HG02840 (cell line): ENCODE results near the gene MPPED1.

ENCODE experiments used
- ATAC-seq: cut with Tn5 transposase; IDR thresholded peaks from one replicate; pipeline ENCODE4 v1.9.1; 2021; ENCODE audit warnings: mild to moderate bottlenecking, moderate library complexity, moderate number of reproducible peaks; ENCODE audit not compliant: unreplicated experiment, low FRiP score

MPPED1 gene

DNA sequence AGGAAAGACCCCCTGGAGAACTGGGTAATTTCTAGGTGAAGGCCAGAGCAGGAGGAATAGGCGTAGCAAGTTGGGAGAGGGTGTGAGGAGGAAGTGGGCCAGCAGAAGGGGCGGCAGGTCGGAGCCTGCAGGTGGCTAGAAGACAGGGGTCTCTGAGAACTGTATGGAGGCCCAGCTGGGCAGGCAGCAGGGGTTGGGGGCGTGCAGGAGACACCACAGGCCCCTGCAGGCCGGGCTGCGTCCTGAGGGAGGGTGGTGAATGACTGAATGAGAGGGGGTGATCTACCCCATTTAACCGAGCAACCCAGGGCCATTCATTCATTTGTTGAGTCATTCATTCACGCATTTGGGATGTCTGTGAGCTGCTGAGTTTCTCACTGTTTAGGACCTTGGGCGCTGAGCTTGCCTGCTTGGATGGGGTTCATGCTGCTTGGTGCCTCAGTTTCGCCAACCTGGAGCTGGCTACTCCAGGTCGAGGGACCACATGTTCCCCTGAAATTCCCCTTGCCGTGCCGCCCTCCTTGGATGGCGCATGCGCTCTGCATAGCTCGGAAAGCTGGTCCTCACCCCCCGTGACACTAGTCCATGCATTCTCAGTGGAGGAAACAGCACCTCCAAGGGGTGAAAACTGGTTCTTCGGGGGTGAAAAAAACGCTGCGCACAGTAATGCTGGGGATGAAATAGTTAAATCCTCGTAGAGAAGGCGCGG, 15.6 kb downstream of the MPPED1 start:
- ATAC-seq, result no peak

DNA sequence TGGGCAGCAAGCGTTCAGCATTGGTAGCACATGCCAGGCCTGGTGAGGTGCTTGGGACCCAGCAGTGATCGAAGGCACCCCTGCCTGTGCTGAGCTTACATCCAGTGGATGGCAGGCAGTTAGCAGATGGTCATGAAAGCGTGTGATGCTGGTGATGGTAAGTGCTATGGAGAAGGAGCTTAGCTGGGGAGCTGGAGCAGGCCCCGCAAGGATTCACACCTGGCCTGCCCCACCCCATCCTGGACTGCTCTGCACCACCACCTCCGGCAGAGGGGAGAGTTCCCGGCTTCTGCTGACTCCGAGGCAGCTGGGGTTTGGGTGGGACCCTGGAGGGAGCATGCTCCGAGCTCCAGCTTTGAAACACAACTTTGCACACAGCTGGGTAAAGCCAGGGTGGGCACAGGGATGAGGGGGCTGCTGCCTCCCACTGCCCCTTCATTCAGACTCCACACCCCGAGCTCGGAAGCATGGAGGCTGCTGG, 16.2 kb downstream of the MPPED1 start:
- ATAC-seq, result no peak

DNA sequence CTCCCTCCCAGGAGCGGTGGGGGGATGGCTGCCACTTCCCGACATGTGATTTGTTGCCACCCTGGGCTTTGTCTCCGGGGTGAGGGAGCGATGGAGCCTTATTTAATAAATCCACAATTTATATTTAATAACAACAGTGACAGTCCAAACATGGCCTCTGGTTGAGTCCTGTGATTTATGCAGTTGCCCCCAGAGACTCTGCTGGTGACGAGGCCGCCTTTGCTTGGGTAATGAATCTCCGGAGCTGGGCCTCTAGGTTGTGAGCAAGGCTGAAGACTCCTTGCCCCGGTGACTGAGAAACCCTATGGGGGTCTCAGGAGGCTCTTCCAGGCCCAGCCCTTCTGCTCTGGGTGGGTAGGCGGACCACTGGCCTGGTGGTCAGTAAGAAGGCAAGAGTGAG, 16.7 kb downstream of the MPPED1 start:
- ATAC-seq, result no peak

DNA sequence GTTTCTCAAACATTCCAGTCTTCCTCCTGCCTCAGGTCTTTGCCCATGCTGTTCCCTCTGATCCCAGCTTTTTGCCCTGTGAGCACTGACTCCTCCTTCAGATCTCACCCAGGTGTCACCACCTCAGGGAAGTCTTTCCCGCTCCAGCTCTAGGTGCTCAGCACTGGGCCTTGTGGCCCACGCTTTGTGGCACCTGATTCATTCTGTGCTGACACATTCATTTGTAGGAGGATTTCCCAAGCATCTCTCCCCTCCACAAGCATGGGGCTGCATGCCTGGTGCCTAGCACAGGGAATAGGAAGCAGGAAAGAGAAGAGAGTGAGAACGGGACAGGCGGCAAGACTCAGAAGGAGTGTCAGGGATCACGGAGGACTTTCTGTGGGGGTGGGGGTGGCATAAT, 17.6 kb downstream of the MPPED1 start:
- no peak for ATAC-seq

DNA sequence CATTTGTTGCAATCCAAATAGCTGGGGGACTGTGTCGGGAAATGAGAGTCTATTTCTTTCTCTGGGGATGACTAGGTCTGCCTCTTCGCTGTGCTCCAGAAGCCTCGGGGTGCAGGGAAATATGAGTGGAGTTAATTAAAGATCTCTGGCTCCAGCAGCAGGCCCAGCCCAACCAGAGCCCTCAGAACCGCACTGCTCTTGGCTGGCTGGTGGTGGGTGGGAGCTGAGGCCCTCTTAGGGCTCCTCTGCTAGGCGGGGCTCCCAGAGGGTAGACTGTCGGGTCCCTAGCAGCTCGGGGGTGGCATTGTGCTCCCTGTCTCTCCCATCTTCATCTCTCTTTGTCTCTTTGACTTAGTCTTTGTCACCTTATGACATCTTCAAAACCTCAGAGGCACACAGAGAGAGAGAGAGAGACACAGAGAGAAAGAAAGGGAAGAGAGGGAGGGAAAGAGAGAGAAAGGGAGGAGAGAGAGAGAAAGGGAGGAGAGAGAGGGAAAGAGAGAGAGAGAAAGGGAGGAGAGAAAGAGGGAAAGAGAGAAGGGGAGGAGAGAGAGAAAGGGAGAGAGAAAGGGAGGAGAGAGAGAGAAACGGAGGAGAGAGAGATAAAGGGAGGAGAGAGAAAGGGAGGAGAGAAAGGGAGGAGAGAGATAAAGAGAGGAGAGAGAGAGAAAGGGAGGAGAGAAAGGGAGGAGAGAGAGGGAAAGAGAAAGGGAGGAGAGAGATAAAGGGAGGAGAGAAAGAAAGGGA, 20.2 kb downstream of the MPPED1 start:
- ATAC-seq, result no peak

DNA sequence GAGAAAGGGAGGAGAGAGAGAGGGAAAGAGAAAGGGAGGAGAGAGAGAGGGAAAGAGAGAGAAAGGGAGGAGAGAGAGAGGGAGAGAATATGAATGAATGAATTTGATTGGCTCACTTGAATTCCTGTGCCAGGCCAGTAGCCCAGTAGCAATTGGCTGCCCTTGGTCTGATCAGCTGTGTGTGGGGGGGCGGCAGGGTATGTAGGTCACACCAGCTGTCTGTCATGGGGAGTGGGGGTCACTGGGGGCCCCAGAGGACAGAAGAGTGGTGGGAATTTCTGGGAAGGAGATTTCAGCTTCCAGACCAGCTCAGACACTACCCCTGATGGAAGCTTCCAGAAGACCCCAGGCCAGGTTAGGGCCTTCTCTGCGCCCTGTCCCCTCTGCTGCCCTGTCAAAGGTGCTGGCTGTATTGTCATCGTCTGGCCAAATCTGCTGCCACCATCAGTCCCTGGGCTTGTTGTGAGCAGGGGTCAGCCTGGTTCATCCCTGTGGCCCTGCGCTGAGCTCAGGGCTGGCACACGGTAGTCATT, 21.1 kb downstream of the MPPED1 start:
- ATAC-seq, result no peak

DNA sequence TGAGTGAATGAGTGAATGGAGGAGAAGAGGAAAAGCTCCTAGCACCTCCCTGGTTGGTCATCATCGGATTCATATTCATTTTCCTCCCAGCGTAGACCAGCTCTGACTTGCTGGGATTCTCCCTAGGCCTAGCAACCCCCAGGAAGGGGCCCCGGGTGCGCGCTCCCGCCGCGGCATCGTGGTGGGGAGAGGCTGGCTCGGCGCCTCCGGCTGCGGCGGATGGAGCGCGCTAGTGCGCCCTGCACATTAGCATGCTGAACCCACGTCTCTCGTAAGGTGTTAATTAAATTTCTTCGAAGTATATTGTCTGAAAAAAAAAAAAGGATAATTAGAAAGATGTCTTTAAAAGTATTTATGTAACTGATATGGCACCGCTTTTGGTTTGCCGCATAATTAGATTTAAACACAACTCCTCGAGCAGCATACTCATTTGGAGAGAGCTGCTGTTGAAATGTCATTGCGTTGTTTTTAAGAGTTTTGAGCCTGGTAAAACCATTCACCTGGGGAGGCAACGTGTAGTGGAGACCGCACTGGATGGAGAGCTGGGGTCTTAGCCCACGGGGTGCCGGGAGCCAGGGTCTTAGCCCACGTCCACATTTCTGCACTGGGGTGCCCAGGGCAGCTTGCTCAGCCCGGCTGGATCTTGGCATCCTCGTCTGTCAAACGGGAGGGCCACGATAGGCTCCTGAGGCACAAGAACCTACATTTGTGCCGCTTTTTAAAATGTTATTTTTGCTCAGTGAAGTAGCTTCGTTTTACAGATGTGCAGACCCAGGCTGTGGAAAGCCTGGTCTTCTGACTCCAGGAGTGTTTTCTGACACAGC, 21.8 kb downstream of the MPPED1 start:
- ATAC-seq, result no peak

DNA sequence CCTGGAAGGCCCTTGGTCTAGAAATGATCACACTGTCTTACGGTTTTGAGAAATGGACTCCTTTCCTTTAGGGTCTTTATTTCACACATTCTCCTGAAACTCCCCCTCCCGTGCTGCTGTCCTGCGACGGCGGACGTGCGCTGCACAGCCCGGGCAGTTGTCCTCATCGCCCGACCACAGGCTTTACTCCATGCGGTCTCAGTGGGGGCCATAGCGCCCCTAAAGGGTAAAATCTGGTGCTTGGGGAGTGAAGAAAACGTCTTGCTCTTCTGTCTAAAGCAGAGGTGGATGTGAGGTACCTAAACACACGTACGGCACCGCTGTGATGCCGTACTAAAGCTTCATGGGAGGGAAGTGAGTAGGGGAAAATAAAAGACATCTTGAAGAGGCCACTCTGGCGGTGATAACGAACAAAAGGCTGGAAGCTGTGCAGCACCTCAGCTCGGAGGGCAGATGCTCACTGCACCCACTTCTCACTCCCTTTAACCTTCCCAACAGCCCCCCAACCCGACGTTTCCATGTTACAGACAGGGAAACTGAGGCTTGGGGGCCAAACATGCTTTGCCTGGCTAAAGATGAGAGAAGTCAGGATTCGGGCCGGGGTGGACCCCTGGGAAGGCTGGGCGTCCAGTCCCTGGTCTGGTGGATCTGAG, 22.6 kb downstream of the MPPED1 start:
- no peak for ATAC-seq

DNA sequence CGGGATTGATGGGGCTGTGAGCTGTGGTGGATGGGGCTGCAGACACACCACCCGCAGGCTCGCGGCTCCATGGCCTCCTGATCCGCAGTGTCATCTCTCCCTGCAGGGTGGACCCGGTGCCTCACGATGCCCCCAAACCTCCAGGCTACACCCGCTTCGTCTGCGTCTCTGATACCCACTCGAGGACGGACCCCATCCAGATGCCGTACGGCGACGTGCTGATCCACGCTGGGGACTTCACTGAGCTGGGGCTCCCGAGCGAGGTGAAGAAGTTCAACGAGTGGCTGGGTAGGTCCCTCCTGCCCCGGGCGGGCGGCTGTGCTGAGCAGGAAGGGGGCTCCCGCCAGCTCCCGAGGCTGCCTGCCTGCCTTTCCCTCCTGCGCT, 23.1 kb downstream of the MPPED1 start:
- no peak for ATAC-seq

DNA sequence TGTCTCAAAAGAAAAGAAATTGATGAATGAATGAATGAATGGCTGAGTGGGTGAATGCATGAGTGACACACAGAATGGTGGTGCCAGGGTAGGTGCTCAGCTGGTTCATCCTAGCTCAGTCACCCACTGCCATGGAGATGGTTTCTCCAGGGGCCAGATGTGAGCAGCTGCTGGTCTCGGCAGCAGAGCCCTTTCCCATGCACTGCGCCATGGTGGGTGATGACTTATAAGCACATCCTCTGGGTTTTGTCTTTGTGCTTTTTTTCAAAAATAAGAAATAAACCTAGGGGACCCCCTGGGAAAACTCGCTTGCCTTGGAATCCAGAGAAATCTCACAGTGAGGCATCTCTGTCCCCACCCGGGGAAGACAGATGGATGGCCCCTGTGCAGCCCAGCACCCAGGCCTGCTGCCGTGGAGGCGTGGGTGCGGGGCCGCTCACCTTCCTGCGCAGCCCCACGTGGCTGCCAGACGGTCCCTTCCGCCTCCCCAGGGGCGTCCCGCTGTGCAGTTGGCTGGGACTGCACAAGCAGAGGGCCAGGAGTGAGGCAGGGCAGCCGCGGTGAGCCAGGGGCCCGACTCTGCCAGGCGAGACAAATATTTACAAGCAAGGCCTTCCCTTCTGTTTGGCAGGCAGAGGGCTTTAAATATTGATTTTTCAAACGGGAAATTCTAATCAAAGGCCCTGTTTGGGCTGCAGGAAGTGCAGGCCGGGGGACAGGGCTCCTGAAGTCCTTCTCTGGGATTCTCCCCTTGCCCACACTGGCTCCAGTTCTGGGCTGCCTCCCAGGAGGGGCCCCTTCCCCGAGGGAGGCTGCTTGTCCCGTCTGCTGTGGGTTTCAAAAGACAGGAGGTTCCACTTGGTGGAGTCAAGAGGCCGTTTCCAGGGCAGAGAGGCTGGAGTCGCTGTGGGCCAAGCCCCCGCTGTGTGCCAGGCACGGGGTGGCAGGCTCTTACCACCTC, 24.3 kb downstream of the MPPED1 start:
- no peak for ATAC-seq

DNA sequence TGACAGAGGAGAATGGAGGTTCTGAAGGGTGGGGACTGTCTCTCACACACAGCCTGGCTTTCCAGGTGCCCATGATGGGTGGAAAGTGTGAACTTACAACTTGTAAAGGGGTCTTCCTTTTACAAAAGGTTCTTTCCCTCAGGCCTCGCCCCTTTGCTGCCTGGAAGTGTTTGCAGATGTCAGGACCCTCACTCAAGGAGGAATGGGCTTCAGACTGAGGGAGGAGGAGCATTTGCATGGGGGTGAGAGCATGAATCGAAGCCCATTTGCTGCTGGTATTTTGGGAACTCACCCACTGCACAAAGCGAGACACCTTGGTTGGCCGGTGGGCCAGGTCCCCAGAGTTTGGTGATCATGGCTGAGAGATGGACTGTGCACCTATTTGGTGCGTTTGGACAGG, 25.1 kb downstream of the MPPED1 start:
- ATAC-seq, result no peak

DNA sequence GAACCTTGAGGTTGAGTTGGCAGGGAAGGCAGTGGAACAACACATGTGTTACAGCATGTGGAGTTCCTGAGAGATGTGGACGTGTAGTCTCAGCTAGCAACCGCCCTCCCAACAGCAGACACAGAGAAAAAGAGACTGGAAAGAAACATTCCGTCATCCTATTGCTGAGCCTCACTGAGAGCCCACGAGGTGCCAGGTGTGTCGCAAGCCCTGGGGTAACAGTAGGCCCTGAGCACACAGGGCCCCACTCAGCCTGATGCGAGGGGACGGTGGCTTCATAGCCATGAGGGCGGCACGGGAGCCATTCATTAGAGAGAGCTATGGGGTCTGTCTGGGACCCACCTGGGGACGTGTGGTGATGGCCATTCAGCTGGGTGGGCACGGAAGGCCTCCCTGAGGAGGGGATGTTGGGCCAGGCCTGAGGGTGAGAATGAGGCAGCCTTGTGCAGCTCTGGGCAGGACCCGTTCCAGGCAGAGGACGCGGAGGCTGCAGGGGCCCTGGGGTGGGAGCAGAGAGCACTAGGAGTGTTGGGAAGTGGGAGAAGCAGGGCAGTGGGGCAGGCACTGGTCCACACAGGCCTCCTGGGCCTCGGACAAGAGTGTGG, 26.2 kb downstream of the MPPED1 start:
- no peak for ATAC-seq

DNA sequence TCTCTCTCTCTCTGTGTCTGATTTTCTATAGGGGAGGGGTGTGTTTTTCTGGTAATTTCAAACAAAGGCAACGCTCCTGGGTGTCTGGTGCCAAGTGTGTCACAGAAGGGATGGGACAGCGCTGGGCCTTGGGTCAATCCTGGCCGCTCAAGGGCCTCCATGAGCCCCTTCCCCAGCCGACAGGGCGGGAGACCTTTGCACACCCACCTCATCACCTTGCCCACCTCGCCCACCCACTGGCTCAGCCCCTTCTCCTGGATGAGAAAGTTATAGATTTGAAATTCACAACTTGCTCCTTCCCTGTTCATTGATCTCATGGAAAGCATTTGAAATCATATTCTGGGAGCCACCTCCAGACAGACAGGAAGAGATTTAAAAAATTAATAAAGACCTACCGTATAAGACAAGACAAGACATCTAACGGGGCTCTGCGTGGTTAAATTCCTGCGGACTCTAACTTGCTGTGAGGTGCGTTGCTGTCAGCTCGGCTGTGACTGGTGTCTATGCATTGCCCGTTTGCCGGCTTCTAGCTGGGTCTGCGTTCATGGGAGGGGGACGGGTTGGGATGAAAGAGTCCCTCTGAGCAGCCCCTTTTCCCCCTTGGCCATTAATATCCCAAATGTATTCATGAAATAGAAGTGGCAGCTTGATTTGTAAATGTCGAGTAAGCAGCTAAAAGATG, 27.0 kb downstream of the MPPED1 start:
- ATAC-seq, result no peak

DNA sequence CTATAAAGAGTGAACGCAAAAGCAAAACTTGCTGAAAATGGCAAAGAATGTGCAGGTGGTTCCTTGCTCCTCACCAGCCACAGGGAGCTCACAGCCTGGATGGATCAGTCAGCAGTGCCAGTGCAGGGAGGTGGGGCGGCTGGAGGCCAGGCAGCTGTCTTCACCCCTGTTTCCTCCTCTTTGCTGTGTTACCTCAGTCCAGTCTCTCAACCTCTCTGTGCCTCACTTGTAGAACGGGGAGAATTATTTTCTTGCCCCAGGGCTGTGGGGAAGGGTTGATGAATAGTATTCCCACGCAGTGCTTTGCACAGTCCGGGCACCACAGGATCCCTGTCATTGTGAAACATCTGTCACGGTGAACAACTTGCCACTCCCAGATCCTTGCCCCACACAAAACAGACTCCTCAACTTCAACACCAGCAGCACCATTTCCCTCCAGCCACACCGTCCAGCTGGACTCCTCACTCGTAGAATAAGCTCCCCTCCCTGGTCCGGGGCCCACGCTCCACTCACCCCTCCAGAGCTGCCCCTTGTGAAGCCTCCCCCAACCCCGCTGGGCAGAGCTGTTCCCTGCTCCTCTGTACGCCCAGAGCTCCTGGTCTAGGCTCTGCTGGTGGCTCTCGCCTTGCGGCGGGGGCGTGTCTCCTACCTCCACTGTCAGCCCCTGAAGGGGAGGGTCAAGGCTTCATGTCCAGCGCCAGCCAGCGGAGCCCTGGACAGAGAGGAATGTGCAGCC, 27.7 kb downstream of the MPPED1 start:
- ATAC-seq, result no peak

DNA sequence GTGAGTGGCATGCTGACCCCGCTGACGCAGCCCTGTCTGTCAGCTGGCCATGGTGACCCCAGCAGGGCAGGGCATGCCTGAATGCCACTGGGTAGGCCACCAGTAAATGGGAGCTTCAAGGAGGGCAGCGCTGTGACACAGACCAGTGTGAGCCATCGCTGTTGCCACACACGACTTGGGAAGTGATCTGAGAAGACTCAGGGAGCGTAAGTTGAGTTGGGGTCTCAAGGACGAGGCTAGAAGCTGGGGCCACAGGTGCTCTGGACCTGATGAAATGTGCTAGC, 28.2 kb downstream of the MPPED1 start:
- ATAC-seq, result no peak

DNA sequence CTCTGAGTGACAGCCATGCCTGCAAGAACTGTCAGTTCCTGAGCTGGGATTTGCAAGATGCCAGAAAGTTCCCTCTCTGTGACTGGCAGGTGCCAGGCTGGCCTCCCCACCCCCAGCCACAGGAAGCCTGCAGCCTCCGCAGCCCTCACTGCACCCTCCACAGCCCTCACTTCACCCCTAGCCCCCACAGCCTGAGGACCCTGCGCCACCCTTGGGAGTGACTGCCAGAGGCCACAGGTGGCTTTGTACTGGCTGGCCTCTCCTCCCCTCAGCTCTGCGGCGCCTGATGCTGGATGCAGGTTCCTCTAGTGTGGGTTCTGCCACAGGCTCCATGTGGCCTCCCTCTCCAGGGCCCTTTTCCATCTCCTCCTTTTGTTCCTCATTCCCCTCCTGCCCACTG, 28.7 kb downstream of the MPPED1 start:
- ATAC-seq, result no peak

DNA sequence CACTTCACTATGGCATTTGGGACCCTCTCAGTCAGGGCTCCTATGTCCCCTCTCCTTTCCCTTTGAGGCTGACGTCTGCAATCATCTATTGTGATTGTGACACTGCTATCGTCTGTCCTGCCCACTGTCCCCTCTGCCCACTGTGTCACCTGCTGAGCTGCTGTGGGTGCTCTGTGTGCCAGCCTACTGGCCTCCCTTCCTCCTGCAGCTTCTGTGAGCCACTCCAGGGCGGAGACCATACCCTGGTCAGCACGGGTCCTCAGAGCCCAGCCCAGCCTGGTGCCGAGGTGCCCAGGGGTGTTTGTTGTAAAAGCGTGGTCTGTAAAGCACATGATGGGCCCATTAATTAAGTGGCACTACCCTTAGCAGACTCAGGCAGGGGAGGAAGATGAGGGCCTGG, 29.4 kb downstream of the MPPED1 start:
- no peak for ATAC-seq

DNA sequence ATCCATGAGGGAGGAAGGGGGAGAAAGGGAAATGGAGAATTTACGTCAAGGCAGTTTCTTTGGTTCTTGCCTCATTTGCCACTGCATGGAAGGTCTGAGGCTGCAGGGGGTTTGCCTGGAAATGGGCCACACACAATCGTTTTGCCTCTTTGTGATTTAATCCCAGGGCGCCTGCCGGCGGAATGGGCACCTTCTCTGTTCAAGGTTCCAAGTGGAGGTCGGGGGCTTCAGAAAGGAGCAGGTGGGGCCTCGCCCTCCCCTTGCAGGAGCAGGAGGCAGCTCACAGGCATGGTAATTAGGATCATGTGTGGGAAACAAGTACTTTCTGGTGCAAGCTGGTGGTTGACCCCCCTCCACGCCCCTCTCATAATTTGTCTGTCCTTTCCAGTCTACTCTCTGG, 29.9 kb downstream of the MPPED1 start:
- ATAC-seq, result no peak
